ENCODE results near the gene EVA1C. TPM values are rescaled to one million over a fixed set of nuclear protein-coding genes. Genes with fewer than 3 reads are reported as not detected.

The EVA1C gene
- polyA plus RNA-seq, 1 of the 3 experiments (the other 2 are of a cell fraction), result 10.1 TPM

DNA sequence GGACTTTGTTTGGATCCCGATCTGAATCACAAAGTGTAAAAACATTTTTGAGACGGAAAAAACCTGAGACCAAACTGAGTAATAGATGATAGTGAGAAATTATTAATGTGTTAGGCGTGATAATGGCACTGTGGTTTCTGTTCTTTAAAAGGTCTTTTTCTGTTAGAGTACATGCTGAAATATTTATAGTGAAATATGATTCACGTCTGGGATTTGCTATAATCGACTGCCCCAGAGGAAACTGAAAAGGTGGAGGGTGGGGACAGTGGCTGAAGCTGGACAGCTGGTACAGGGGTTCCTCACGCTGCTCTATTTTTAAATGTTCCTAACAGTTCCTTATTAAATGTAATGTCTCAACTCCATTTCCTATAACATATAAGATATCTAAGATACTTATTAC lies 30.9 kb upstream of the EVA1C start:
- no peak for DNase-seq
- Histone ChIP-seq H3K27ac (ENCODE audit: low read depth in 2 of 2, low read length in 1 of 2) (peak overlapping the region; percentile 1 to 82; a peak in 3 of 4 replicates), H4K20me1 (ENCODE audit: insufficient read depth) (peaks cover 6% of the 10 kb centered on the region; the same call in 1 of the 2 replicates), H3K9ac (peak overlapping the region; percentile 17; the same call in 1 of the 2 replicates), H2AFZ (ENCODE audit: low read depth) (no peak overlapping the region), H3K4me3 (ENCODE audit: low read depth in 2 of 2, low read length in 1 of 2) (no peak overlapping the region), H3K79me2 (ENCODE audit: insufficient read depth) (peaks cover 88% of the 10 kb centered on the region), H3K9me3 (no peaks in the 10 kb centered on the region), H3K4me2 (peak overlapping the region; percentile 48; the same call in 1 of the 2 replicates), H3K4me1 (ENCODE audit: control insufficient read depth in 1 of 2, insufficient read depth in 2 of 2, low read depth in 1 of 2, low read length in 1 of 2) (peaks cover 4 to 21% of the 10 kb centered on the region in 2 experiments), H3K27me3 (ENCODE audit: insufficient read depth) (no peaks in the 10 kb centered on the region), H3F3A (replicated peaks; ENCODE audit: insufficient read depth) (peaks cover 14% of the 10 kb centered on the region), H3K36me3 (replicated peaks in 1 of 2; ENCODE audit: control insufficient read depth in 1 of 2, insufficient read depth in 2 of 2, low read length in 1 of 2) (peaks cover 67 to 74% of the 10 kb centered on the region in 2 experiments), H3K9me2 (no peaks in the 10 kb centered on the region)
- POLR2A ChIA-PET, result no interaction called here
- CTCF ChIA-PET, result no interaction called here
- TF ChIP-seq ELF1 (IDR thresholded peaks at IDR 0.05), result no peak
- TF ChIP-seq MXI1 (IDR thresholded peaks at IDR 0.05; ENCODE audit: low read depth, low read length), result no peak
- TF ChIP-seq FOXJ3 (CRISPR knock-in tag; IDR thresholded peaks at IDR 0.05), result no peak
- no peak for TF ChIP-seq POLR2AphosphoS5 (IDR thresholded peaks at IDR 0.05; ENCODE audit: low read depth, low read length)
- no peak for TF ChIP-seq EZH2phosphoT487 (IDR thresholded peaks at IDR 0.05; ENCODE audit: borderline replicate concordance, low read depth)
- 79% methylated on average over 6 of the region's 6 CpGs for WGBS (ENCODE audit: low lambda C conversion rate)

DNA sequence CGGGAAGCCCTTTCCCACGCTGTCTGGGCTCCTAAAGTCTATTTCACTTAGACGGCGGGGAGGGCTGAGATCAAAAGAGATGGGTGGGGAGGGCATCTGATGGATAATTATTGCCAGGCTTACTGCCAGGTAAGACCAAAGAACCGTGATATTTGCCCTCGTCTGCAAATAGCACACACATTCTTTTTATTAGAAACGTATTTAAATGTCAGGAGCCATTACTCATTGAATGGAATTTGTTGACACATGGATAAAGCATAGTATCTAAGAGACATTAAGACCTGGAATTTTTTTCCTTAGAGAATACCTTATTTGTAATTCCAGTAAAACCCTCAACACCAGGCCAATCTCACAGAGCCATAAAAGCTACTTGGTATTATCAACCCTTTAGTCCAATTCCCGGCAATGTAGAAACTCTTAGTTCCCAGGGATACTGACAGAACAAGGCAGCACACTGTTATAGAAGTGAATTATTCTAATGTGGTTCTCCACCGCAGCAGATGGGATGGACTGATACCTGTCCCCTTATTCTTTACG lies 30.3 kb upstream of the EVA1C start:
- peaks cover 6% of the 10 kb centered on the region; the same call in 1 of the 2 replicates for H4K20me1 ChIP-seq (ENCODE audit: insufficient read depth)
- peak overlapping the region; percentile 48 for H3K4me2 ChIP-seq
- no peak overlapping the region for H3K4me3 ChIP-seq (ENCODE audit: low read depth in 2 of 2, low read length in 1 of 2)
- peaks cover 10 to 26% of the 10 kb centered on the region in 2 experiments for H3K4me1 ChIP-seq (ENCODE audit: control insufficient read depth in 1 of 2, insufficient read depth in 2 of 2, low read depth in 1 of 2, low read length in 1 of 2)
- DNase-seq, result no peak
- no peak overlapping the region for H2AFZ ChIP-seq (ENCODE audit: low read depth)
- H3K36me3 ChIP-seq (replicated peaks in 1 of 2; ENCODE audit: control insufficient read depth in 1 of 2, insufficient read depth in 2 of 2, low read length in 1 of 2), result peaks cover 63 to 70% of the 10 kb centered on the region in 2 experiments
- no peaks in the 10 kb centered on the region for H3K9me2 ChIP-seq
- H3K27me3 ChIP-seq (ENCODE audit: insufficient read depth), result no peaks in the 10 kb centered on the region
- H3K27ac ChIP-seq (ENCODE audit: low read depth in 2 of 2, low read length in 1 of 2), result peak overlapping the region; percentile 40 to 82; a peak in 3 of 4 replicates
- H3F3A ChIP-seq (replicated peaks; ENCODE audit: insufficient read depth), result peaks cover 10% of the 10 kb centered on the region
- H3K79me2 ChIP-seq (ENCODE audit: insufficient read depth), result peaks cover 90% of the 10 kb centered on the region
- POLR2A ChIA-PET, result no interaction called here
- peak overlapping the region; percentile 39; the same call in 1 of the 2 replicates for H3K9ac ChIP-seq
- no peaks in the 10 kb centered on the region for H3K9me3 ChIP-seq
- CTCF ChIA-PET, result interaction anchor here (1.1 kb wide), 1 partner anchor 187 kb away, joined by 4 read pairs; no protein-coding TSS in a partner anchor
- 45% methylated on average over 10 of the region's 10 CpGs for WGBS (ENCODE audit: low lambda C conversion rate)
- TF ChIP-seq MEF2A (IDR thresholded peaks at IDR 0.05; ENCODE audit: borderline replicate concordance, low read depth) (peak; percentile 23; the same call in 1 of the 2 replicates), TAF1 (IDR thresholded peaks at IDR 0.05; ENCODE audit: borderline replicate concordance, low read depth, low read length) (no peak), TEAD4 (IDR thresholded peaks at IDR 0.05; ENCODE audit: borderline replicate concordance, insufficient read depth) (peak; percentile 44; the same call in 1 of the 2 replicates), FOXM1 (IDR thresholded peaks at IDR 0.05; ENCODE audit: low read depth) (no peak), RFX5 (IDR thresholded peaks at IDR 0.05; ENCODE audit: low read length) (no peak), NRF1 (IDR thresholded peaks at IDR 0.05; ENCODE audit: low read depth, low read length) (no peak), POLR2AphosphoS5 (IDR thresholded peaks at IDR 0.05; ENCODE audit: low read depth, low read length) (peak; percentile 30; the same call in 1 of the 2 replicates), CHD2 (IDR thresholded peaks at IDR 0.05; ENCODE audit: low read length, partially characterized antibody) (no peak), FOXJ3 (CRISPR knock-in tag; IDR thresholded peaks at IDR 0.05) (no peak), SIN3A (IDR thresholded peaks at IDR 0.05; ENCODE audit: borderline replicate concordance, low read depth, low read length) (no peak), MXI1 (IDR thresholded peaks at IDR 0.05; ENCODE audit: low read depth, low read length) (no peak), TCF12 (IDR thresholded peaks at IDR 0.05) (peak; percentile 74), ELF1 (IDR thresholded peaks at IDR 0.05) (no peak), RXRA (IDR thresholded peaks at IDR 0.05; ENCODE audit: borderline replicate concordance, low read depth) (no peak), YY1 (IDR thresholded peaks at IDR 0.05; ENCODE audit: low read depth) (no peak)
- TF ChIP-seq, protein P1, sequence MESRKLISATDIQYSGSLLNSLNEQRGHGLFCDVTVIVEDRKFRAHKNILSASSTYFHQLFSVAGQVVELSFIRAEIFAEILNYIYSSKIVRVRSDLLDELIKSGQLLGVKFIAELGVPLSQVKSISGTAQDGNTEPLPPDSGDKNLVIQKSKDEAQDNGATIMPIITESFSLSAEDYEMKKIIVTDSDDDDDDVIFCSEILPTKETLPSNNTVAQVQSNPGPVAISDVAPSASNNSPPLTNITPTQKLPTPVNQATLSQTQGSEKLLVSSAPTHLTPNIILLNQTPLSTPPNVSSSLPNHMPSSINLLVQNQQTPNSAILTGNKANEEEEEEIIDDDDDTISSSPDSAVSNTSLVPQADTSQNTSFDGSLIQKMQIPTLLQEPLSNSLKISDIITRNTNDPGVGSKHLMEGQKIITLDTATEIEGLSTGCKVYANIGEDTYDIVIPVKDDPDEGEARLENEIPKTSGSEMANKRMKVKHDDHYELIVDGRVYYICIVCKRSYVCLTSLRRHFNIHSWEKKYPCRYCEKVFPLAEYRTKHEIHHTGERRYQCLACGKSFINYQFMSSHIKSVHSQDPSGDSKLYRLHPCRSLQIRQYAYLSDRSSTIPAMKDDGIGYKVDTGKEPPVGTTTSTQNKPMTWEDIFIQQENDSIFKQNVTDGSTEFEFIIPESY (IDR thresholded peaks at IDR 0.05; ENCODE audit: borderline replicate concordance, low read depth), result no peak
- TF ChIP-seq, protein P2, sequence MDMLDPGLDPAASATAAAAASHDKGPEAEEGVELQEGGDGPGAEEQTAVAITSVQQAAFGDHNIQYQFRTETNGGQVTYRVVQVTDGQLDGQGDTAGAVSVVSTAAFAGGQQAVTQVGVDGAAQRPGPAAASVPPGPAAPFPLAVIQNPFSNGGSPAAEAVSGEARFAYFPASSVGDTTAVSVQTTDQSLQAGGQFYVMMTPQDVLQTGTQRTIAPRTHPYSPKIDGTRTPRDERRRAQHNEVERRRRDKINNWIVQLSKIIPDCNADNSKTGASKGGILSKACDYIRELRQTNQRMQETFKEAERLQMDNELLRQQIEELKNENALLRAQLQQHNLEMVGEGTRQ (IDR thresholded peaks at IDR 0.05; ENCODE audit: borderline replicate concordance, low read depth, low read length), result no peak
- TF ChIP-seq, protein P3, sequence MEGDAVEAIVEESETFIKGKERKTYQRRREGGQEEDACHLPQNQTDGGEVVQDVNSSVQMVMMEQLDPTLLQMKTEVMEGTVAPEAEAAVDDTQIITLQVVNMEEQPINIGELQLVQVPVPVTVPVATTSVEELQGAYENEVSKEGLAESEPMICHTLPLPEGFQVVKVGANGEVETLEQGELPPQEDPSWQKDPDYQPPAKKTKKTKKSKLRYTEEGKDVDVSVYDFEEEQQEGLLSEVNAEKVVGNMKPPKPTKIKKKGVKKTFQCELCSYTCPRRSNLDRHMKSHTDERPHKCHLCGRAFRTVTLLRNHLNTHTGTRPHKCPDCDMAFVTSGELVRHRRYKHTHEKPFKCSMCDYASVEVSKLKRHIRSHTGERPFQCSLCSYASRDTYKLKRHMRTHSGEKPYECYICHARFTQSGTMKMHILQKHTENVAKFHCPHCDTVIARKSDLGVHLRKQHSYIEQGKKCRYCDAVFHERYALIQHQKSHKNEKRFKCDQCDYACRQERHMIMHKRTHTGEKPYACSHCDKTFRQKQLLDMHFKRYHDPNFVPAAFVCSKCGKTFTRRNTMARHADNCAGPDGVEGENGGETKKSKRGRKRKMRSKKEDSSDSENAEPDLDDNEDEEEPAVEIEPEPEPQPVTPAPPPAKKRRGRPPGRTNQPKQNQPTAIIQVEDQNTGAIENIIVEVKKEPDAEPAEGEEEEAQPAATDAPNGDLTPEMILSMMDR (IDR thresholded peaks at IDR 0.05), result no peak
- TF ChIP-seq, protein P4, sequence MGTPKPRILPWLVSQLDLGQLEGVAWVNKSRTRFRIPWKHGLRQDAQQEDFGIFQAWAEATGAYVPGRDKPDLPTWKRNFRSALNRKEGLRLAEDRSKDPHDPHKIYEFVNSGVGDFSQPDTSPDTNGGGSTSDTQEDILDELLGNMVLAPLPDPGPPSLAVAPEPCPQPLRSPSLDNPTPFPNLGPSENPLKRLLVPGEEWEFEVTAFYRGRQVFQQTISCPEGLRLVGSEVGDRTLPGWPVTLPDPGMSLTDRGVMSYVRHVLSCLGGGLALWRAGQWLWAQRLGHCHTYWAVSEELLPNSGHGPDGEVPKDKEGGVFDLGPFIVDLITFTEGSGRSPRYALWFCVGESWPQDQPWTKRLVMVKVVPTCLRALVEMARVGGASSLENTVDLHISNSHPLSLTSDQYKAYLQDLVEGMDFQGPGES (IDR thresholded peaks at IDR 0.05; ENCODE audit: low read depth, low read length), result no peak
